Esophagus squamous epithelium (tissue), 5 donors: ENCODE results near the gene DEPDC5. TPM values are rescaled to one million over a fixed set of nuclear protein-coding genes. Genes with fewer than 3 reads are reported as not detected.

Experiments
- DNase-seq: peaks from one replicate; lab custom pipeline; 2025; lab: John Stamatoyannopoulos, UW
- H3K27ac ChIP-seq, 4 donors: fragments of 200-600 bp; sonication (generic); one replicate each; pipeline ENCODE4 v1.5.1; 2016 to 2019; ENCODE audit warnings: mild to moderate bottlenecking in 1 of 4
- H3K27me3 ChIP-seq, 4 donors: fragments of 200-600 bp; sonication (generic); 1 replicate in 3 of 4; 2 replicates in 1 of 4; pipeline versions ENCODE4 v1.5.1 to v1.6.0; 2017 to 2021; ENCODE audit warnings: antibody characterized with exemption in 1 of 4
- H3K36me3 ChIP-seq, 3 donors: fragments of 200-600 bp; sonication (generic); one replicate each; pipeline ENCODE4 v1.5.1; 2016 to 2019
- H3K4me1 ChIP-seq, 3 donors: fragments of 200-600 bp; sonication (generic); one replicate each; pipeline ENCODE4 v1.5.1; 2017 to 2019
- H3K4me3 ChIP-seq, 4 donors: fragments of 200-600 bp; sonication (generic); 1 replicate in 3 of 4; 2 replicates in 1 of 4; pipeline ENCODE4 v1.5.1; 2016 to 2019; ENCODE audit warnings: mild to moderate bottlenecking in 2 of 4, moderate library complexity in 1 of 4
- H3K9me3 ChIP-seq, 3 donors: fragments of 200-600 bp; sonication (generic); one replicate each; pipeline ENCODE4 v1.5.1; 2016 to 2019
- POLR2A ChIP-seq, 4 donors: fragments of 450-650 bp; IDR thresholded peaks; one replicate each; pipeline ENCODE4 v1.6.1; 2017; ENCODE audit warnings: antibody characterized with exemption in 4 of 4, mild to moderate bottlenecking in 4 of 4, moderate library complexity in 3 of 4
- WGBS, 2 donors: methylation state at CpG; one replicate each; pipeline ENCODE4 v1.1.5; 2018; 5-methylcytosine and 5-hydroxymethylcytosine counted together
- intact Hi-C: fragments of 100-400 bp; cut with DNase I; formaldehyde crosslinking; loops from one replicate; pipeline ENCODE4 v1.15.0; 2022
- total RNA-seq, 4 donors: library from RNA; depleted of rRNA; stranded (reverse); fragments of >200 nt; gene quantifications; one replicate each; pipeline ENCODE4 v1.1.0, GENCODE V29; 2016
- TF ChIP-seq, protein P1 (sequence below), 6 experiments: fragments of 450-650 bp in 4 of 6; fragments of 200-600 bp in 2 of 6; sonication (generic) in 2 of 6; IDR thresholded peaks; one replicate each; pipeline ENCODE4 v1.5.1; 2016 to 2019; ENCODE audit warnings: antibody characterized with exemption in 6 of 6, mild to moderate bottlenecking in 4 of 6, moderate library complexity in 4 of 6
- donor health status: DM: yes; HTN: yes; CAD: no.

Gene DEPDC5
- total RNA-seq, 4 donors from 2014 or later: 9.0 to 22.5 (median 15.0) TPM

DNA sequence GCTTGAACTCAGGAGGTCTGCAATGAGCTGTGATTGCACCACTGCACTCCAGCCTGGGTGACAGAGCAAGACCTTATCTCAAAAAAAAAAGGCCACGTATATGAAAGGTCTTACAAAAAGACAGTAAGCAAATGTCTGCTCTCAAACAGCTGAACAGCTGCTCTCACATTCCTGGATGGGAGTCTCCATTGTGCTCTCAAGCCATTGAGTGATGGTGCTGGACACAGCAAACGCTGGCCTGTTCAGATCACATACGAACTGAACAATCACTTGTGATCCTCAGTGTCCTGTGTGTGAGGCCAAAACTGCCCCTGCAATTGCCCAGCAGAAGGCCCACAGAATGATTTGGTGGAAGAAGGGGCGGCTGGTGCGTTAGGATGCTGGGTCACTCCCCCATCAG, 156.2 kb downstream of the DEPDC5 start:
- 78 to 83% methylated on average over 3 to 5 of the region's 5 CpGs for WGBS, 2 donors
- Histone ChIP-seq H3K9me3 (no peaks in the 10 kb centered on the region), H3K36me3 (peaks cover 0 to 65% (median 4%) of the 10 kb centered on the region in 3 donors), H3K27me3 (no peaks in the 10 kb centered on the region), H3K4me1 (no peaks in the 10 kb centered on the region), H3K4me3 (no peak overlapping the region), H3K27ac (no peak overlapping the region)
- DNase-seq: no peak
- intact Hi-C loops: no loop called here
- TF ChIP-seq, protein P1, sequence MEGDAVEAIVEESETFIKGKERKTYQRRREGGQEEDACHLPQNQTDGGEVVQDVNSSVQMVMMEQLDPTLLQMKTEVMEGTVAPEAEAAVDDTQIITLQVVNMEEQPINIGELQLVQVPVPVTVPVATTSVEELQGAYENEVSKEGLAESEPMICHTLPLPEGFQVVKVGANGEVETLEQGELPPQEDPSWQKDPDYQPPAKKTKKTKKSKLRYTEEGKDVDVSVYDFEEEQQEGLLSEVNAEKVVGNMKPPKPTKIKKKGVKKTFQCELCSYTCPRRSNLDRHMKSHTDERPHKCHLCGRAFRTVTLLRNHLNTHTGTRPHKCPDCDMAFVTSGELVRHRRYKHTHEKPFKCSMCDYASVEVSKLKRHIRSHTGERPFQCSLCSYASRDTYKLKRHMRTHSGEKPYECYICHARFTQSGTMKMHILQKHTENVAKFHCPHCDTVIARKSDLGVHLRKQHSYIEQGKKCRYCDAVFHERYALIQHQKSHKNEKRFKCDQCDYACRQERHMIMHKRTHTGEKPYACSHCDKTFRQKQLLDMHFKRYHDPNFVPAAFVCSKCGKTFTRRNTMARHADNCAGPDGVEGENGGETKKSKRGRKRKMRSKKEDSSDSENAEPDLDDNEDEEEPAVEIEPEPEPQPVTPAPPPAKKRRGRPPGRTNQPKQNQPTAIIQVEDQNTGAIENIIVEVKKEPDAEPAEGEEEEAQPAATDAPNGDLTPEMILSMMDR (IDR thresholded peaks at IDR 0.05): no peak
- TF ChIP-seq POLR2A (IDR thresholded peaks at IDR 0.05): no peak

DNA sequence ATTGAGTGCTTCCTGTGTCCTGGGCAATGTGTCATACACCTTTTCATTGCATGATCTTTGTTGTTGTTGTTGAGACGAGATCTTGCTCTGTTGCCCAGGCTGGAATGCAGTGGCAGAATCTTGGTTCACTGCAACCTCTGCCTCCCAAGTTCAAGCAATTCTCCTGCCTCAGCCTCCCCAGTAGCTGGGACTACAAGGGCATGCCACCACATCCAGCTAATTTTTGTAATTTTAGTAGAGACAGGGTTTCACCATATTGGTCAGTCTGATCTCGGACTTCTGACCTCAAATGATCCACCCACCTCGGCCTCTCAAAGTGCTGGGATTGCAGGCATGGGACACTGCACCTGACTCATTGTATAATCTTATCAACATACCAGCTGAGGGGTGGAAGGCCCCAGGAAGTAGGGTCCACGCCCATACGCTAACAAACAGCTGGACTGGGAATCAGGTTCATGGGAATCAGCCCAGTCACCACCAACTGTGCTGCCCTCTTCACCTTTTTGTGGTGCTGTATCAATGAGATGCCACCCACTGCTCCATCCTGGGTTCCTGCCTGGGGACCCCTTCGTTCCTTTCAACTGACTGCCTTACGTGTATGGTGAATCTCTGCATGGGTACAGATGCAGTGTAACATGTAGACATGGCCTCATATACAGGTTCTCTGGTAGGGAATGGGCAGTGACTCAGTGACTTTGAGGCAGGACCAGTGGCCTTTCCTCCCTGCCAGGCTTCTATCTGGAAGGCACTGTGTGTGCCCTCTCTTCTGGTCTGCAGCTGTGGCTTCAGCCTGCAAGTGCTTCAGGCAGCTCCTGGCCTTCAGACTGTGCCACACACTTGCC, 158.0 kb downstream of the DEPDC5 start:
- no peak for DNase-seq
- Histone ChIP-seq H3K36me3 (peaks cover 0 to 47% (median 0%) of the 10 kb centered on the region in 3 donors), H3K4me3 (no peak overlapping the region), H3K4me1 (no peaks in the 10 kb centered on the region), H3K27ac (no peak overlapping the region), H3K9me3 (no peaks in the 10 kb centered on the region), H3K27me3 (no peaks in the 10 kb centered on the region)
- WGBS, 2 donors: 89 to 100% methylated on average over 4 to 7 of the region's 7 CpGs
- intact Hi-C loops: no loop called here
- TF ChIP-seq, protein P1 (IDR thresholded peaks at IDR 0.05): no peak
- TF ChIP-seq POLR2A (IDR thresholded peaks at IDR 0.05): no peak

DNA sequence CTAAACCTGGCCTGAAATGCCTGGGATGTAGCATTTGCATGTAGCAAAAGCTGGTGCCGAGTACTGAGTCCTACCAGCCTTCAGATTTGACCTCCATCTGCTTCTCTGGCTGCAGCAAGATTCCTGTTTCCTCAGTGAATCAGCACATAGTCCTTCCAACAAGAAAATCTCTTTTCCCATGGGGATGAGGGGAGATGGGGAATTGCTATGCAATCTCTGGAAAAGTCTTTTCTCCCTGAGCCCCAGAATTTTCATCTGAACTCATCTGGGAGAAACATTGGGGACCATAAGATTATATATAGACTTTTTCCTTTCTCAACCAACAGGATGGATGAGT, 158.6 kb downstream of the DEPDC5 start:
- no peaks in the 10 kb centered on the region for H3K4me1 ChIP-seq
- no peak overlapping the region for H3K4me3 ChIP-seq
- no peak overlapping the region for H3K27ac ChIP-seq
- no peaks in the 10 kb centered on the region for H3K27me3 ChIP-seq
- intact Hi-C loops: no loop called here
- DNase-seq: no peak
- 64% methylated on average over 1 of the region's 1 CpG; no CpG with 5 or more reads in 1 of the 2 donors for WGBS, 2 donors
- no peak for TF ChIP-seq POLR2A (IDR thresholded peaks at IDR 0.05)
- TF ChIP-seq, protein P1 (IDR thresholded peaks at IDR 0.05): no peak
- H3K36me3 ChIP-seq: peaks cover 0 to 41% (median 0%) of the 10 kb centered on the region in 3 donors
- no peaks in the 10 kb centered on the region for H3K9me3 ChIP-seq

DNA sequence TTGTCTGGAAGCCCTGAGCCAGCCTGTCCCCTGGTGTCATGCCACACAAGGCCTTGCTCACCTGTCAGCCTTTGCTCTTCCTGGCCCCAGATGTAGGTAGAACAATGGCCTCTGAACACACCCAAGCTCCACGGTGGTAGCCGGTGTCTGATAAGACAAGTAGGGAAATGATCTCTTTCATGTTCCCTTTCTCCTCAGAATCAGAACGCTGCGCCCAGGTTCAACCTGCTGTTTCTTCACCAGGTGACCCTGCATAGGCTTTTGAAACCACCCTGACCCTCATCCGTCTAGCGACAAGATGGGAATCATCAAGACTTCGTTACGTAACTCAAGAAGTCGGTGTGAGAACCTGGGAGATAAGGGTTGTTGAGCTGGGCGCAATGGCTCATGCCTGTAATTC, 161.8 kb downstream of the DEPDC5 start:
- WGBS, 2 donors: 88 to 90% methylated on average over 7 of the region's 10 CpGs
- intact Hi-C loops: no loop called here
- Histone ChIP-seq H3K9me3 (no peaks in the 10 kb centered on the region), H3K4me1 (no peaks in the 10 kb centered on the region), H3K27ac (no peak overlapping the region), H3K4me3 (no peak overlapping the region), H3K36me3 (peaks cover 0 to 15% (median 0%) of the 10 kb centered on the region in 3 donors), H3K27me3 (no peaks in the 10 kb centered on the region)
- DNase-seq: no peak
- TF ChIP-seq, protein P1 (IDR thresholded peaks at IDR 0.05): no peak
- TF ChIP-seq POLR2A (IDR thresholded peaks at IDR 0.05): no peak

DNA sequence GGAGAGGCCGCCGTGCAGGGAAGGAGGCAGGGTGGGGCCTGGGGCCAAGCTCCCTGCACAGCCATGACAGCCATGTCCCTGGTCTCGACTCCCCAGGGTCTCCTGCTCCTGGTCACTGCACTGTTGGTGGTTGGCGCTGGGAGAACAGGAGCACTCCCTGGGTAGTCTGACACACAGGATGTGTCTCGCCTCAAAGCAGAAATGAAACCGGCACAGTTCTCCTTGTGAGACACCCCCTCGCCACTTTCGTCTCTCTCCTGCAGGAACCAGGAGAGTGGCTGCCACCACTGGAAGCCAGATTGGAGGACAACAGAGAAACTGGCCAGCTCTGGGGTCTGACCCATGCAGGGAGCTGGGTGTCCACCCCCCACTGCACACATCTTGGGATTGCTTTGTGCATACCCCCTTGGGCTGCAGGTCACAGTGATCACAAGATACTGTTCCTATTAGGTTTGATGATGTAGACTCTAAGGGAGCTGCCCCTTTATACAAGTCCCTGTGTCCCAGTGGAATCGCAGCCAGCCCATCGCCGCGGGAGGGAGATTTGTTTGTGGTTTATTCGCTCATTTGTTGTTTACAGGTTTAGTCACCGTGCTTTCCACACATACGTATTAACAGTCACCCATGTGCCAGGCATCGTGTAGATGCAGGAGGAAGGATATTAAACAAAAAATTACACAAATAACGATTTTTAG, 163.6 kb downstream of the DEPDC5 start:
- DNase-seq: no peak
- TF ChIP-seq POLR2A (IDR thresholded peaks at IDR 0.05): no peak
- TF ChIP-seq, protein P1 (IDR thresholded peaks at IDR 0.05): no peak
- Histone ChIP-seq H3K27me3 (no peaks in the 10 kb centered on the region), H3K4me3 (peak overlapping the region in 1 of 4 donors; percentile 15), H3K9me3 (no peaks in the 10 kb centered on the region), H3K36me3 (no peaks in the 10 kb centered on the region), H3K4me1 (no peaks in the 10 kb centered on the region), H3K27ac (no peak overlapping the region)
- intact Hi-C loops: no loop called here
- 66 to 72% methylated on average over 7 to 11 of the region's 17 CpGs for WGBS, 2 donors
